HUES6 (cell line): ENCODE measurements around the gene DPEP1.
"Not testable (repeated sequence)": the region's sequence is repeated elsewhere in the genome, so short reads cannot be mapped to it uniquely, and the experiment has no call there.

ENCODE experiments used
- H3K27ac ChIP-seq: 2 replicates; pipeline ENCODE4 v1.7.0; 2013; ENCODE audit warnings: low read depth, mild to moderate bottlenecking, low read length, inconsistent platforms
- H3K27me3 ChIP-seq: 2 replicates; pipeline ENCODE4 v1.6.1; 2013; ENCODE audit warnings: low read length; ENCODE audit not compliant: control insufficient read depth, insufficient read depth
- H3K36me3 ChIP-seq: 2 replicates; pipeline ENCODE4 v1.6.1; 2013; ENCODE audit warnings: low read length; ENCODE audit not compliant: control insufficient read depth, insufficient read depth
- H3K4me1 ChIP-seq: 2 replicates; pipeline ENCODE4 v1.6.1; 2013; ENCODE audit warnings: low read length; ENCODE audit not compliant: control insufficient read depth, insufficient read depth
- H3K4me3 ChIP-seq: 2 replicates; pipeline ENCODE4 v1.5.1; 2013; ENCODE audit warnings: low read depth, low read length
- H3K9ac ChIP-seq: one replicate; pipeline ENCODE4 v1.6.1; 2013; ENCODE audit warnings: mild to moderate bottlenecking, low read length
- H3K9me3 ChIP-seq: 2 replicates; pipeline ENCODE4 v1.6.1; 2013; ENCODE audit warnings: low read depth, low read length; ENCODE audit not compliant: control insufficient read depth, insufficient read depth

Gene DPEP1

DNA sequence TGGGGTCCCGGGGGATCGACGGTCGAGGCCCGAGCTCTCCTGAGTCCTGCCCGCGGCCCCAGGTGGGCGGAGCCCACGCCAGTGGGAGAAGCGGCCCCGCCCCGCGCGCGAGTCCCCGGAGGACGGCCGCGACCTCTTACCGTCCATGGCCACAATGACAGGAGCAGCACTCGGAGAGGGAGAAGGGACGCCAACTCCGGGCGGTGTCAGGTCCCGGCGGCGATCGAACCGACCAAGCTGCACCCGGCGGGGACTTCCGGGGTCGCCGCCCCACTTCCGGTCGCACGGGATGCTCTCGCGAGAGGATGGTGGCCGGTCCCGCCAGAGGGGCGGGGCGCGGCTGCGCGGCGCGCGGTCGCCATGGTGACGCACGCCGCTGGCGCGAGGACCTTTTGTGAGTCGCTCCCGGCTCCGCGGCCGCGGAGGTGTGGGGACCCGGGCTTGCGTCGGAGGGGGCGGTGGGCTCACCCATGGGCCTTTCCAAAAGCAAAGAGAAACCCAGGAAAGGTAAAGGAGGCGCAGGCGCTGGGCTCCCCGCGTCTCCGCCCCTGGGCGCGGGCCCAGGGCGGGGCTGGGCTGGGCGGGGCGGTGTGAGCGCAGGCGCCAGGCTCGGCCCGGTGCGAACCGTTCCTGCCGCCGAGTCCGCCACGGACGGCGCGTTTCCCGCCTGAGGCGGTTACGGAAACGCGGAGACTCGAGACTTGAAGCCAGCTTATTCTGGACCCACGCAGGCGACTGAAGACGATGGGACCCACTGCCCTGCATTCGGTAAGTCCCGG is 44.2 kb downstream of the DPEP1 start, which contains the start of the genes CHMP1A and SPATA33:
CHMP1A (minus strand) TSS at position 267 of the 779 bp plus-strand sequence; CDS start at position 147, 120 bp downstream.
SPATA33 (plus strand) TSS at position 395 of the 779 bp plus-strand sequence; CDS start at position 471, 76 bp downstream.
- Histone ChIP-seq H3K9ac (peak within 1 kb of the TSS; percentile 94), H3K4me1 (peaks cover 12% of the 10 kb centered on the region), H3K27me3 (no peaks in the 10 kb centered on the region), H3K27ac (peak within 1 kb of the TSS; percentile 70; the same call in 1 of the 2 replicates), H3K4me3 (peak within 1 kb of the TSS; percentile 100), H3K36me3 (peaks cover 41% of the 10 kb centered on the region), H3K9me3 (no peaks in the 10 kb centered on the region)

DNA sequence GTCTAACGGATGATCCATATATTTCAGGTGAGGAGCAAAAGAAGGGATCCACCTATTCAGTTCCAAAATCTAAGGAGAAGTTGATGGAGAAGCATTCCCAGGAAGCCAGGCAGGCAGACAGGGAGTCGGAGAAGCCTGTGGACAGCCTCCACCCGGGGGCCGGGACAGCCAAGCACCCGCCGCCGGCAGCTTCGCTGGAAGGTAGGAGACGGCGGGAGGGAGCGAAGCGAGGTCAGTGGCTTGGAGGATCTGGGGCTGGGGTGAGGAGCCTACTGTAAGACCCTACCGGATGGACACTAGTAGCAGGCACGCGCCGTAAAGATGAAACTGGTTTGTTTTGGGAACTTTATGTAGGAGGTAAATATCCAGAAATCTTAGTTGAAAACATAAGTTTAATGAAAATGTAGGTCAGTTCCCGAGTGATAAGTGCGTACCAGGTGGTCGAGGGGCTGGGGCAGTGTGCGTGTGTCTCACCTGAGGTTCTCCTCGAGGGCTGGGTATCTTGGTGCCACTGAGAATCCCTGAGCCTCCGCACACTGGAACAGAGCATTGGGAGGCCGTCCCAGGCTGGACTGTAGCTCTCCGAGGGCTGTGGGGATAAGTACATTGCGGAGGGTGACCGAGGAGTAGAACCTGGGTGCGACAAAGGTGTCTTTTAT is 44.9 kb downstream of the DPEP1 start:
- Histone ChIP-seq H3K4me3 (peak overlapping the region; percentile 100), H3K4me1 (peaks cover 12% of the 10 kb centered on the region), H3K9ac (peak overlapping the region; percentile 94), H3K27ac (peak overlapping the region; percentile 70; the same call in 1 of the 2 replicates), H3K36me3 (peaks cover 41% of the 10 kb centered on the region), H3K9me3 (no peaks in the 10 kb centered on the region), H3K27me3 (no peaks in the 10 kb centered on the region)

DNA sequence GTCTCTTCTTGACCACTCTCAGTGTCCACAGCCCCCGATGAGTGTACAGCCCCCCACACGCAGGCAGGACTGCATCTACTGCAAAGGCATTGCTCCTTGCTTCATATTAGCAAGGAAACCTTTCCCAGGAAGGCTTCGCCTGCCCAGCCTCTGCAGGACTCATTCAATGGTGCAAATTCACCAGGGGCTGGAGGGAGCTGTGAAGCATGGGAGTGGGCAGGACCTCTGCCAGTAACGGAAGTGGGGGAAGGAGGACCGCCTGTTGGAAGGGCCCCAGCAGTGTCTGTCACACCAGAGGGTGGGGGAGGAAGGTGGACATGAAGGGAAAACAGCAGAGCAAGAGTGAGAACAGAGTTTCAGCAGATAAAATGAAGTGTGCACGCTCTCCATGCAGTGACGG is 46.7 kb downstream of the DPEP1 start:
- Histone ChIP-seq H3K9ac (no peak overlapping the region), H3K4me1 (peaks cover 12% of the 10 kb centered on the region), H3K9me3 (0 out of 2 replicates have a peak, but pooled peaks cover 3% of the 10 kb centered on the region), H3K36me3 (peaks cover 44% of the 10 kb centered on the region), H3K27me3 (no peaks in the 10 kb centered on the region), H3K4me3 (no peak overlapping the region), H3K27ac (no peak overlapping the region)

DNA sequence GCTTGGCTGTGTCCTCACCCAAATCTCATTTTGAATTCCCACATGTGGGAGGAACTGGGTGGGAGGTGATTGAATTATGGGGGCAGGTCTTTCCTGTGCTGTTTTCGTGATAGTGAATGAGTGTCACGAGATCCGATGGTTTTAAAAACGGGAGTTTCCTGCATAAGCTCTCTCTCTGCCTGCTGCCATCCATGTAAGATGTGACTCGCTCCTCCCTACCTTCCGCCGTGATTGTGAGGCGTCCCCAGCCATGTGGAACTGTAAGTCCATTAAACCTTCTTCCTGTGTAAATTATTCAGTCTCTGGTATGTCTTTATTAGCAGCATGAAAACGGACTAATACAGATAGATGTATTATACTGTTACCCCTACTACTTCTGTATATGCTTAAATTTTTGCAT is 47.8 kb downstream of the DPEP1 start:
- Histone ChIP-seq H3K4me3 (no peak overlapping the region), H3K27me3 (no peaks in the 10 kb centered on the region), H3K9me3 (peaks cover 11% of the 10 kb centered on the region; the same call in 1 of the 2 replicates), H3K36me3 (peaks cover 43% of the 10 kb centered on the region), H3K9ac (no peak overlapping the region), H3K27ac (no peak overlapping the region), H3K4me1 (peaks cover 12% of the 10 kb centered on the region)

DNA sequence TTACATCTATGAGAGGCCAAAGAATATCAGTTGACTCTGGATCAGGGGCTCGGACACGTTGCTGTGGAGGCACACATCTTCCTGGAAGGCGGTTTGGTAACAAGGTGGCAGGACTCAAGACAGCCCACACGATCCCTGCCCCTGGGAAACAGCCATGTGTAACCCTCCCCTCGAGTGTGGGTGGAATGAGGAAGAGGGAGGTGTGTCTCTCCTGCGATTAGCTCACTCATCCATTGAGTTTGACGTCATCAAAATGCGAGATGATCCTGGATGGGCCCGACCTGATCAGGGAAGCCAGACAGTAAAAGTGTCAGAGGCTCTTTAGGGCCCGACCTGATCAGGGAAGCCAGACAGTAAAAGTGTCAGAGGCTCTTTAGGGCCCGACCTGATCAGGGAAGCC is 50.8 kb downstream of the DPEP1 start:
- H3K9ac ChIP-seq, H3K4me3 ChIP-seq, H3K27ac ChIP-seq, H3K4me1 ChIP-seq, H3K27me3 ChIP-seq: not testable (repeated sequence)
- Histone ChIP-seq H3K36me3 (peaks cover 43% of the 10 kb centered on the region), H3K9me3 (peaks cover 16% of the 10 kb centered on the region)

DNA sequence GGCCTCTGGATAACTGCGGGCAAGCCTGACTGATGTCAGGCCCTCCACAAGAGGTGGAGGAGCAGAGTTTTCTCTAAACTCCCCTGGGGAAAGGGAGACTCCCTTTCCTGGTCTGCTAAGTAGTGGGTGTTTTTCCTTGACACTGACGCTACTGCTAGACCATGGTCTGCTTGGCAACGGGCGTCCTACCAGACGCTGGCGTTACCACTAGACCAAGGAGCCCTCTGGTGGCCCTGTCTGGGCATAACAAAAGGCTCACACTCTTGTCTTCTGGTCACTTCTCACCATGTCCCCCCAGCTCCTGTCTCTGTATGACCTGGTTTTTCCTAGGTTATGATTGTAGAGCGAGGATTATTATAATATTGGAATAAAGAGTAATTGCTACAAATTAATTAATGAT is 53.6 kb downstream of the DPEP1 start:
- Histone ChIP-seq H3K36me3 (peaks cover 18% of the 10 kb centered on the region), H3K9me3 (peaks cover 16% of the 10 kb centered on the region)
- H3K4me1 ChIP-seq, H3K27me3 ChIP-seq, H3K27ac ChIP-seq, H3K4me3 ChIP-seq, H3K9ac ChIP-seq: not testable (repeated sequence)

DNA sequence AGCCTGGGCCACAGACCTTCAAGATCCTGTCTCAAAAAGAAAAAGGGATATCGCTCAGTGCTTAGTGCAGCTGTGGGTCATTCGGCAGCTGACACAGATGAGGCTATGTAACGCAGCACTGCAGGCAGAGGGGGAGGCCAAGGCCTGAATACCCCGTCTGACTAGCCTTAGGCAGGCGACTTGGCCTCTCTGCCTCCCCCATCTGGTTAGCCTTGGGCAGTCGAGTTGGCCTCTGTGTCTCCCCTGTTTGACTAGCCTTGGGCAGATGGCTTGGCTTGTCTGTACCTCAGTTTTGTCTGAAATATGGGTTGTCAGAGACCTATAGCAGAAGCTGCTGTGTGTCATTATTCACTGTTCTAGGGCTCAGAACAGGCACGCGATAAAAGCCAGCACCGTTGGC is 54.2 kb downstream of the DPEP1 start:
- Histone ChIP-seq H3K27ac (no peak overlapping the region), H3K4me1 (no peaks in the 10 kb centered on the region), H3K27me3 (no peaks in the 10 kb centered on the region), H3K4me3 (no peak overlapping the region), H3K9me3 (peaks cover 21% of the 10 kb centered on the region), H3K9ac (no peak overlapping the region), H3K36me3 (peaks cover 16% of the 10 kb centered on the region)

DNA sequence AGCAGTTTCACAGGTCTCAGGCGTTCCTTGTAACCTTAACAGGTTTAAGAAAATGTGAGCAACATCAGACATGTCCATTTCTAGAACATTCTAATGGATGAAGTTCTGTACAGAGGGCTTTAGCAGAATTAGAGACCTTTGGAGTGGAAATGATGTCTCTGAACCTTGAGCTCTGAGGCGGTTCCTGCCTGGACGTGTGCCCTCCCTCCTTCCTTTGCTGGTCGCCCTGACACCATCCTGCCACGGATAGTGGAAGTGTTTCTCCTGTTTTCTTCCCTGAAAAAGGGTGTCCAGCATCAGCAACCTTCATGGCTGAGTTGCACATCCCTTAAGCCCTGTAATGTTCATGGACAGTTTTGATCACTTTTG is 55.3 kb downstream of the DPEP1 start:
- H3K9me3 ChIP-seq, result peaks cover 25% of the 10 kb centered on the region
- H3K9ac ChIP-seq, result no peak overlapping the region
- H3K27me3 ChIP-seq, result no peaks in the 10 kb centered on the region
- H3K4me3 ChIP-seq, result no peak overlapping the region
- no peak overlapping the region for H3K27ac ChIP-seq
- no peaks in the 10 kb centered on the region for H3K4me1 ChIP-seq
- peaks cover 11% of the 10 kb centered on the region for H3K36me3 ChIP-seq

DNA sequence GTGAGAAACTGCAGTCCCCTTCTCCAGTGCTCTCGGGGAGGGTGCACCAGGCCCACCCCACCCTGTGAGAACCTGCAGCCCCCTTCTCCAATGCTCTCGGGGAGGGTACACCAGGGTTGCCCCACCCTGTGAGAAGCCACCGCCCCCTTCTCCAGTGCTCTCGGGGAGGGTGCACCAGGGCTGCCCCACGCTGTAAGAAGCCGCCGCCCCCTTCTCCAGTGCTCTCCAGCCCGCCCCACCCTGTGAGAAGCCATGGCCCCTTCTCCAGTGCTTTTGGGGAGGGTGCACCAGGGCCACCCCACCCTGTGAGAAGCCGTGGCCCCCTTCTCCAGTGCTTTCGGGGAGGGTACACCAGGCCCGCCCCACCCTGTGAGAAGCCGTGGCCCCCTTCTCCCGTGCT is 56.3 kb downstream of the DPEP1 start:
- Histone ChIP-seq H3K4me1 (no peaks in the 10 kb centered on the region), H3K9ac (no peak overlapping the region), H3K4me3 (no peak overlapping the region), H3K27ac (no peak overlapping the region), H3K9me3 (peaks cover 25% of the 10 kb centered on the region), H3K36me3 (peaks cover 4% of the 10 kb centered on the region; the same call in 1 of the 2 replicates), H3K27me3 (no peaks in the 10 kb centered on the region)

DNA sequence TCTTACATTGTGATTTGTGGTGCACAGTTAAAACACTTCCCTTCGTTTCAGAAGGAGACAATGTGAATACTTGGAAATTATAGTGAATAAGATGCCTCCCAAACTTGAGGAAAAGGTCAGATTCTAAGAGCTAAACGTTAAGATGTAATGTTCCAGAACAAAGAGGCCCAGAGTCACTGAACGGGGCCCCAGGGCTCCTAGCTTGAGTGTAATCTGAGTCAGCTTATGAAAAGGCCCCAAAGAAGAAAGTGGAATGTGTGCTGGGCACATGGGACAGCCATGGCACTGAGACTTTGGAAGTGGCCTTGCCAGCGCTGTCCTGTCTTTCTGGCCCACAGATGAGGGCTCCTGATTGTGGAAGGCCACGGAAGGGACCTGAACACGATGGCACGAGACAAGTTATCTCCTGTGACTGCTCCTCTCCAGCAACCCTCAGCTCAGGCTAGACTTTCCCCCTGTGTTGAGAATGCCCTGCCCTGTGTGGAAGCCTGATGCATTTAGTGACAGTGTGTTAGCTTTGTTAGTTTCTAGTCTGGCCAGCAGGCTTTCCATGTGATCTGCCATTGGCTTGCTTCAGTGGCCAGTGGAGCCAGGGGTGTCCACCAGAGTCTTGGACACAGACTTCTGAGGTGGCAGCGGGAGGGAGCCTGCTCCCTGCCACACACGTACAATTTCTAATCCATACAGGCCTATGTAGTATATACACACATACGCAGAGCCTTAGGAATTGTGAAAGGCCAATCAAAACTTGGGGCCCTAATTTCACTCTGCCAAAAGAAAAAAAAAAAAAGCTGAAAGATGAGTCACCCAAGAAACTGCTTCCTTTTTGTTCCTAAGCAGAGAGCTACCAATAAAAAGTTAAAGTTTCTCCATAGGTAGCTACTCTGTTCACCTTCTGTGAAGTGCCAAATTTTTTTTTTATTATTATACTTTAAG is 57.3 kb downstream of the DPEP1 start:
- Histone ChIP-seq H3K4me3 (no peak overlapping the region), H3K36me3 (no peaks in the 10 kb centered on the region; the same call in 1 of the 2 replicates), H3K9me3 (peaks cover 23% of the 10 kb centered on the region), H3K27me3 (no peaks in the 10 kb centered on the region), H3K4me1 (no peaks in the 10 kb centered on the region), H3K27ac (no peak overlapping the region), H3K9ac (no peak overlapping the region)
